ENCODE data around the gene MROH7. TPM values are rescaled to one million over a fixed set of nuclear protein-coding genes. Genes with fewer than 3 reads are reported as not detected.

MROH7 gene
- total and polyA plus RNA-seq, 4 donors, result 3.6 to 10.1 (median 6.5) TPM

DNA sequence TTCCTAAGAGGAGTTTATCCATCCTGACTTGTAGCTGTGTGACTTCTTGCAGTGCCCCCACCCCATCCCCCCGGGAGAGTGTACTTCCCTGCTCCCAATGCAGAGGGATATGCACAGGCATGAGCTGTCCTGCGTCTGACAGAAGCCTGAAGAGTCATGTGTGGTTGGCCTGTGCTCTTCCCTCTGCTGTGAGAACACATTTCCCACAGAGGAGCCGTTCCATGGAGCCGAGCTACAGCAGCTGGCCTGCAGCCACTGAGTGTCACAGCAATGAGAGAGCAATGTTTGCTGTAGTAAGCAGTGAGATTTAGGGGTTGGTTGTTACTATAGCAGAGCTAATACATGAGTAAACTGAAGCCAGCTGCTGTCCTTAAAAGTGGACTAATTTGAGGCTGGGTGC lies 100.7 kb downstream of the MROH7 start:
- H3K27me3 ChIP-seq (ENCODE audit: control insufficient read depth, insufficient read depth, low read length), result no peaks in the 10 kb centered on the region
- 82% methylated on average over 4 of the region's 4 CpGs for WGBS (ENCODE audit: insufficient coverage)
- peak in 2 of 6 donors; percentile 19 to 34 for DNase-seq (ENCODE audit: low read depth in 4 of 6, low spot score in 6 of 6)
- H3K27ac ChIP-seq (ENCODE audit: low read depth, low read length), result no peak overlapping the region
- no peaks in the 10 kb centered on the region for H3K9me3 ChIP-seq (ENCODE audit: control insufficient read depth, insufficient read depth, low read length)
- H3K4me3 ChIP-seq (ENCODE audit: low read depth, low read length), result no peak overlapping the region
- no peaks in the 10 kb centered on the region for H3K4me1 ChIP-seq (ENCODE audit: control insufficient read depth, insufficient read depth, low read length)
- H3K36me3 ChIP-seq (ENCODE audit: control insufficient read depth, insufficient read depth, low read length), result peaks cover 69% of the 10 kb centered on the region

DNA sequence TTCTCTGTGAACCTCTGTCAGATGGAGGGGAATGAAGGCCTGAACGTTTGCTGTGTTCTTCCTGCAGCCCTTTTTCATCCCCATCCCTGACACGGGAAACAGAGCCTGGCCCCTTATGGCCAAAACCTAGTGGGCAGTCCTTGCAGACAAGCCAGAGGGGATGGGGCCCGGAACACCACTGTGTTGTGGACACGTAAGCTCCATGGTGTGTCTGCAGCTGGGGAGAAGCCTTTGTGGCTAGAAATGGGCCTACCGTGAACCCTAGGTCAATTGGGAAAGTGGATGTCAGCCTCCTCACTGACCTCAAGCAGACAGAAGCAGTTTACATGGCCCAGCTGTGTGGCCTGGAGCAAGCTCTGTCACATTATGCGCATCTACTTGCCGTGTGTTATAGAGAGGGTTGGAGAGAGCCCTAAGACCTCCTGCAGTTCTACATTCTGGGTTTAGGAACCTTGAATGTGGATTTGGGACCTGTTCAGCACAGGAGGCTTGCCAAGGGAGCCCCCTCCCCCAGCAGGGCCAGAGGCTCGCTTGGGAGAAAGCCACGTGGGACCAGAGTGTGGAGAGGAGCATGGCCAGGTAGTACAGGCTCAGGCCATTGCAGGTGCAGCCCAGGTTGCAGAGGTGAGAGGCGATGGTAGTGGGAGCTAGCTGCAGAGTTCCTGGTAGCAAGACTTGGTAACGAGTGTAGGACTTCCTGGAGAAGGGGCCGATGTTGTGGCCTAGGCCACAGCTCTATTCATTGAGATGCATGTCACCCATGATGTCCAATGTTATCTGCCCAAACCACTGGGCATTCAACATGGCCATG lies 102.0 kb downstream of the MROH7 start:
- Histone ChIP-seq H3K4me3 (ENCODE audit: low read depth, low read length) (no peak overlapping the region), H3K36me3 (ENCODE audit: control insufficient read depth, insufficient read depth, low read length) (peaks cover 56% of the 10 kb centered on the region), H3K27me3 (ENCODE audit: control insufficient read depth, insufficient read depth, low read length) (no peaks in the 10 kb centered on the region), H3K4me1 (ENCODE audit: control insufficient read depth, insufficient read depth, low read length) (no peaks in the 10 kb centered on the region), H3K9me3 (ENCODE audit: control insufficient read depth, insufficient read depth, low read length) (no peaks in the 10 kb centered on the region), H3K27ac (ENCODE audit: low read depth, low read length) (no peak overlapping the region)
- DNase-seq (ENCODE audit: low read depth in 4 of 6, low spot score in 6 of 6), result no peak
- 83% methylated on average over 10 of the region's 12 CpGs for WGBS (ENCODE audit: insufficient coverage)

DNA sequence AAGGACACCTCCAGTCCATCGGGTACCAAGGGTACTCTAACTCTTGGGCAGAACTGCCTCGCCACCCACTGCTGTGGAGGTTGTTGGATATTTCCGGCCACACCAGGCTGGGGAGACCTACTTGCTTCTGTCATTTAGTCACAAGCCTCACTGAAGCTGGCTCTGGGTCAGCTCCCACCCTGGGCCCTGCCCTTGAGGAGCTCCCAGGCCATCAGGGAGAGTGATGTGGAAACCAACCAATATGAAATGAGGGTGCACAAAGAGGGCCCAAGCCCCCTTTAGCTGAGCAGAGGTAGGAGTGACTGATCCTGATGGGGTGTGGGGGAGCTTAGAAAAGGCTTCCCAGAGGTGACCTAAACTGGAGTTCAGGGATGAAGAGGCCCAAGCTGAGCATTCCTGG lies 103.1 kb downstream of the MROH7 start:
- Histone ChIP-seq H3K4me1 (ENCODE audit: control insufficient read depth, insufficient read depth, low read length) (no peaks in the 10 kb centered on the region), H3K27me3 (ENCODE audit: control insufficient read depth, insufficient read depth, low read length) (no peaks in the 10 kb centered on the region), H3K36me3 (ENCODE audit: control insufficient read depth, insufficient read depth, low read length) (peaks cover 47% of the 10 kb centered on the region), H3K4me3 (ENCODE audit: low read depth, low read length) (no peak overlapping the region), H3K27ac (ENCODE audit: low read depth, low read length) (no peak overlapping the region), H3K9me3 (ENCODE audit: control insufficient read depth, insufficient read depth, low read length) (no peaks in the 10 kb centered on the region)
- WGBS (ENCODE audit: insufficient coverage), result 88% methylated on average over 3 of the region's 3 CpGs
- DNase-seq (ENCODE audit: low read depth in 4 of 6, low spot score in 6 of 6), result no peak

DNA sequence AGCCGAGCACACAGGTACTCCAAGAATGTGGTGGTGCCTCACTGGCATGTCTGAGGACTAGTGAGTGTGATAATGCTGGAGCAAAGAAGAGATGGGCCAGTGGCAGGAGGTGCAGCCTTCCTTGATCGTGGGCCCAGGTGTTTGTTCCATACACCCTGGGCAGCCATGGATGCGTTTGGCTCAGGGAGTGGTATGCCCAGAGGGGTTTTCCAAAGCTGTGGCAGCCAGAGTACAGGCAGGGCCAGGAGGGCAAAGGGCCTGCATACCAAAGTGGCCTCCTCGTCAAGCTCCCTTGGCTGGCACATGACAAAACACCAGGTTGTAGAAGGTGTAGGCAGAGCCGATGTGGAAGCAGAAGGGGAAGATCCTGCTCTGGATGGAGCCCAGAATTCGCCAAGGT lies 103.7 kb downstream of the MROH7 start:
- peaks cover 42% of the 10 kb centered on the region for H3K36me3 ChIP-seq (ENCODE audit: control insufficient read depth, insufficient read depth, low read length)
- 91% methylated on average over 6 of the region's 6 CpGs for WGBS (ENCODE audit: insufficient coverage)
- no peak for DNase-seq (ENCODE audit: low read depth in 4 of 6, low spot score in 6 of 6)
- H3K27me3 ChIP-seq (ENCODE audit: control insufficient read depth, insufficient read depth, low read length), result no peaks in the 10 kb centered on the region
- no peaks in the 10 kb centered on the region for H3K9me3 ChIP-seq (ENCODE audit: control insufficient read depth, insufficient read depth, low read length)
- H3K27ac ChIP-seq (ENCODE audit: low read depth, low read length), result no peak overlapping the region
- no peaks in the 10 kb centered on the region for H3K4me1 ChIP-seq (ENCODE audit: control insufficient read depth, insufficient read depth, low read length)
- H3K4me3 ChIP-seq (ENCODE audit: low read depth, low read length), result no peak overlapping the region

DNA sequence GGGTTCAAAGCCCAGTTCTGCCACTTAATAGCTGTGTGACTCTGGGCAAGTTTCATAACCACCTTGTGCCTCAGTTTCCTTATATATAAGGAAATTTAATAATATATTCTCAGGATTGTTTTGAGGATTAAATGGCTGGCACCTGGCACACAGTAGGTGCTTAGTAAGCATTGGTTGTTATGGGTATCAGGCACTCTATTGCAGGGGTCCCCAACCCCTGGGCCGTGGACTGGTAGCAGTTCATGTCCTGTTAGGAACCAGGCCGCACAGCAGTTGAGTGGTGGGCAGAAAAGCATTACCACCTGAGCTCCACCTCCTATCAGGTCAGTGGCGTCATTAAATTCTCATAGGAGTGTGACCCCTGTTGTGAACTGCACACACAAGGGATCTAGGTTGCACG lies 104.3 kb downstream of the MROH7 start:
- no peaks in the 10 kb centered on the region for H3K27me3 ChIP-seq (ENCODE audit: control insufficient read depth, insufficient read depth, low read length)
- 100% methylated on average over 1 of the region's 4 CpGs for WGBS (ENCODE audit: insufficient coverage)
- peaks cover 38% of the 10 kb centered on the region for H3K36me3 ChIP-seq (ENCODE audit: control insufficient read depth, insufficient read depth, low read length)

DNA sequence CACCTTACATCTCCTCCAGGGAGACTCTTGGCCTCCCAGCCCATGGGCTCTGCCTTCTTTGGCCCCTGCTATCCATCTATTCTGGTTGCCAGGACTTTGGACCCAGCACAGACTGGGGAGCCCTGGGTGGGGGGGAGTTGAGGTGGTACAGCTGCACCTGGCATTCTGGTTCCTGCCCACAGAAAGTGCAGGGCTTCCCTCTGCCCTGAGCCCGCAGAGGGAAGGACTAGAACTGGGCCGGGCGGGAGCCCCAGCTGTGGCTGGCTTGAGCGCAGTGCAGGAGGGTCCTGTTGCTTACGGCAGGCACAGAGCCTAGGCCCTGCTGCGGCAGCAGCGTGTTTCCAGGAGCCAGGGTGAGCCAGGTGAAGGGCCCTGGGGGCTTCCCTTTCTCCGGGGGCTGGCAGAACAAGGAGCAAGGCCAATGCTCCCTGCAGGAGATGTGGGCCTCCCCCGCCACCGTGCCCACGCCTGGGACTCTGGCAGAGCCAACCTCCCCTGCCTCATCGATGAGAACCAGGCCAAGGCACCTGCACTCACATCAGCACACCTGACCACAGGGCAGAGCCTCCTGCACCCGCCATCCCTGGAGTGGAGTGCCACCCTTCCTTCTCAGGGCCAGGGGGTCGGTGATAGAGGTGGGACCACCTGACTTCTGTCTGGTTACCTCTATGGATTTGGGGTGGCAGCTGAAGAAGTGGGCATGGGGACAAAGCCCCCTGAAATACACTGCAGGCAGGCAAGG lies 106.7 kb downstream of the MROH7 start:
- DNase-seq (ENCODE audit: low read depth in 4 of 6, low spot score in 6 of 6), result no peak
- WGBS (ENCODE audit: insufficient coverage), result 84% methylated on average over 13 of the region's 14 CpGs
- peaks cover 19% of the 10 kb centered on the region for H3K36me3 ChIP-seq (ENCODE audit: control insufficient read depth, insufficient read depth, low read length)
- H3K9me3 ChIP-seq (ENCODE audit: control insufficient read depth, insufficient read depth, low read length), result no peaks in the 10 kb centered on the region
- H3K27ac ChIP-seq (ENCODE audit: low read depth, low read length), result no peak overlapping the region
- H3K4me1 ChIP-seq (ENCODE audit: control insufficient read depth, insufficient read depth, low read length), result no peaks in the 10 kb centered on the region
- no peak overlapping the region for H3K4me3 ChIP-seq (ENCODE audit: low read depth, low read length)
- no peaks in the 10 kb centered on the region for H3K27me3 ChIP-seq (ENCODE audit: control insufficient read depth, insufficient read depth, low read length)

More for the DNA sequence above, 104.3 kb downstream of the MROH7 start:
- H3K4me3 ChIP-seq (ENCODE audit: low read depth, low read length), result no peak overlapping the region
- H3K4me1 ChIP-seq (ENCODE audit: control insufficient read depth, insufficient read depth, low read length), result no peaks in the 10 kb centered on the region
- no peaks in the 10 kb centered on the region for H3K9me3 ChIP-seq (ENCODE audit: control insufficient read depth, insufficient read depth, low read length)
- H3K27ac ChIP-seq (ENCODE audit: low read depth, low read length), result no peak overlapping the region
- DNase-seq (ENCODE audit: low read depth in 4 of 6, low spot score in 6 of 6), result no peak

DNA sequence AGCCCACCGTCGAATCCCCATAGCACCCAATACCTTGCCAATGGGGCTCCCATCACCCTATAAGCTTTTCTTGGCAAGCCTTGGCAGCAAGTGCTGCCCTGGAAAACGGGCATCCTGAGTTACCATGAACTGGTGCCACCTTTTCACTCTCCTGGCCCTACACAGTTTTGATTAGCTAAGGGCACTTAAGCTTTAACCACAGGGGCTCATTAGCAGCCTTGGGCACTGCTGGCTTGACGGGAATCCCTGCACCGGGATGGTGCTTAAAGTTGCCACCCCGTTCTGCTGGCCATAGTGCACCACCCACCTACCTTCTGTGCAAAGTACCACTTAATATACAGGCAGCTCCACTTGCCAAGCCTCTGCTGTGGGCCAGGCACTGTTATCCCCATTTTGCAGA lies 109.0 kb downstream of the MROH7 start:
- Histone ChIP-seq H3K9me3 (ENCODE audit: control insufficient read depth, insufficient read depth, low read length) (no peaks in the 10 kb centered on the region), H3K27ac (ENCODE audit: low read depth, low read length) (no peak overlapping the region), H3K27me3 (ENCODE audit: control insufficient read depth, insufficient read depth, low read length) (no peaks in the 10 kb centered on the region), H3K4me3 (ENCODE audit: low read depth, low read length) (no peak overlapping the region), H3K36me3 (ENCODE audit: control insufficient read depth, insufficient read depth, low read length) (peaks cover 16% of the 10 kb centered on the region), H3K4me1 (ENCODE audit: control insufficient read depth, insufficient read depth, low read length) (no peaks in the 10 kb centered on the region)
- 79% methylated on average over 6 of the region's 6 CpGs for WGBS (ENCODE audit: insufficient coverage)
- no peak for DNase-seq (ENCODE audit: low read depth in 4 of 6, low spot score in 6 of 6)

DNA sequence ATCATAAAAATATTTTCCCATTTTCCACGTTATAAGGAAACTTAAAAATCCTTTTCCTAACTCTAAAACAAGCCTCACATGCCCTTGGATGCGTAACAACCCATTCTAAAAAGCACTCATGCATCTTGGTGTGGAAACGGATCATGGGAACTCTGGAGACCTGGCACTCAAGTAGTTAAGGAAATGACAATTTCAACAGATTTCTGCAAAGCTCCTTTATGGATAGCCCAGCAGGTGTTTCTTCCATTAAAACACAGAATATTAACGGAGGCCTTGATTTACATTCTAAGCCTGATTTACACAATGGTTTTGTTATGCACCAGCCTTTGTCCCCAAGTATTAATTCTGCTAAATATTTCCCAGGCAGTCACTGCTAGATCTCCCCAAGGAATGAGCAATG lies 109.8 kb downstream of the MROH7 start:
- DNase-seq (ENCODE audit: low read depth in 4 of 6, low spot score in 6 of 6), result peak in 1 of 6 donors; percentile 72
- peaks cover 18% of the 10 kb centered on the region for H3K36me3 ChIP-seq (ENCODE audit: control insufficient read depth, insufficient read depth, low read length)
- no peaks in the 10 kb centered on the region for H3K4me1 ChIP-seq (ENCODE audit: control insufficient read depth, insufficient read depth, low read length)
- H3K27ac ChIP-seq (ENCODE audit: low read depth, low read length), result no peak overlapping the region
- no peak overlapping the region for H3K4me3 ChIP-seq (ENCODE audit: low read depth, low read length)
- no peaks in the 10 kb centered on the region for H3K9me3 ChIP-seq (ENCODE audit: control insufficient read depth, insufficient read depth, low read length)
- H3K27me3 ChIP-seq (ENCODE audit: control insufficient read depth, insufficient read depth, low read length), result no peaks in the 10 kb centered on the region
- 49% methylated on average over 3 of the region's 4 CpGs for WGBS (ENCODE audit: insufficient coverage)

DNA sequence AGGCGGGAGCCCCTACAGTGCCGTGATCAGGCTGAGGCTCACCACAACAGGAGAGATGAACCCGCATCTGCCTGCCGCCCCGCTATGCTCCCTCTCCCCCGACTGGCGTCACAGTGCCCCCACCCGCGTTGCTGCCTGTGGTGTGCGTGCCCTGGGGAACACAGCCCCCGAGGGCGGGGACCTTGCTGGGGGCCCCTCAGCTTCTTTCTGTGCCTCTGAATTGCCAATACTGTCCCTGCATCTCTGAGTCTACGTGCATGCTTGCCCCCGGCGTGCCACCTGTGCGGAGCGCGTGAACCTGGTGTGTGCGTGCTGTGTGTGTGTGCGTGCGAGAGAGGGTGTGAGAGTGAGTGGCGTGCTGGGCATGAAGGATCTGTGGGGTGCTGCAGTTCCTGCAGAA lies 112.5 kb downstream of the MROH7 start:
- no peak for DNase-seq (ENCODE audit: low read depth in 4 of 6, low spot score in 6 of 6)
- Histone ChIP-seq H3K27ac (ENCODE audit: low read depth, low read length) (no peak overlapping the region), H3K27me3 (ENCODE audit: control insufficient read depth, insufficient read depth, low read length) (no peaks in the 10 kb centered on the region), H3K9me3 (ENCODE audit: control insufficient read depth, insufficient read depth, low read length) (no peaks in the 10 kb centered on the region), H3K4me1 (ENCODE audit: control insufficient read depth, insufficient read depth, low read length) (no peaks in the 10 kb centered on the region), H3K36me3 (ENCODE audit: control insufficient read depth, insufficient read depth, low read length) (peaks cover 39% of the 10 kb centered on the region), H3K4me3 (ENCODE audit: low read depth, low read length) (no peak overlapping the region)
- 92% methylated on average over 21 of the region's 22 CpGs for WGBS (ENCODE audit: insufficient coverage)

Data from spinal cord (tissue), 10 donors.